Measurements from ENCODE around the gene CDCP1. TPM values are rescaled to one million over a fixed set of nuclear protein-coding genes. Genes with fewer than 3 reads are reported as not detected.

The CDCP1 gene, protein sequence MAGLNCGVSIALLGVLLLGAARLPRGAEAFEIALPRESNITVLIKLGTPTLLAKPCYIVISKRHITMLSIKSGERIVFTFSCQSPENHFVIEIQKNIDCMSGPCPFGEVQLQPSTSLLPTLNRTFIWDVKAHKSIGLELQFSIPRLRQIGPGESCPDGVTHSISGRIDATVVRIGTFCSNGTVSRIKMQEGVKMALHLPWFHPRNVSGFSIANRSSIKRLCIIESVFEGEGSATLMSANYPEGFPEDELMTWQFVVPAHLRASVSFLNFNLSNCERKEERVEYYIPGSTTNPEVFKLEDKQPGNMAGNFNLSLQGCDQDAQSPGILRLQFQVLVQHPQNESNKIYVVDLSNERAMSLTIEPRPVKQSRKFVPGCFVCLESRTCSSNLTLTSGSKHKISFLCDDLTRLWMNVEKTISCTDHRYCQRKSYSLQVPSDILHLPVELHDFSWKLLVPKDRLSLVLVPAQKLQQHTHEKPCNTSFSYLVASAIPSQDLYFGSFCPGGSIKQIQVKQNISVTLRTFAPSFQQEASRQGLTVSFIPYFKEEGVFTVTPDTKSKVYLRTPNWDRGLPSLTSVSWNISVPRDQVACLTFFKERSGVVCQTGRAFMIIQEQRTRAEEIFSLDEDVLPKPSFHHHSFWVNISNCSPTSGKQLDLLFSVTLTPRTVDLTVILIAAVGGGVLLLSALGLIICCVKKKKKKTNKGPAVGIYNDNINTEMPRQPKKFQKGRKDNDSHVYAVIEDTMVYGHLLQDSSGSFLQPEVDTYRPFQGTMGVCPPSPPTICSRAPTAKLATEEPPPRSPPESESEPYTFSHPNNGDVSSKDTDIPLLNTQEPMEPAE
- total RNA-seq (2022) (66.4 and 66.9 TPM in 2 replicates), Bru-seq, nascent RNA (percentile 83 among the genes with signal in this experiment), BruChase-seq, experiment 1, labeled RNA remaining after a 6-hour chase (percentile 89 among the genes with signal in this experiment), BruChase-seq, experiment 2, labeled RNA remaining after a 2-hour chase (percentile 77 among the genes with signal in this experiment)
- long read RNA-seq, full-length matches to known transcripts: 27 of 50 reads
- long read RNA-seq, partial matches to known transcripts: 5 of 50 reads
- long read RNA-seq, other reads (novel, unspliced or antisense): 18 of 50 reads

DNA sequence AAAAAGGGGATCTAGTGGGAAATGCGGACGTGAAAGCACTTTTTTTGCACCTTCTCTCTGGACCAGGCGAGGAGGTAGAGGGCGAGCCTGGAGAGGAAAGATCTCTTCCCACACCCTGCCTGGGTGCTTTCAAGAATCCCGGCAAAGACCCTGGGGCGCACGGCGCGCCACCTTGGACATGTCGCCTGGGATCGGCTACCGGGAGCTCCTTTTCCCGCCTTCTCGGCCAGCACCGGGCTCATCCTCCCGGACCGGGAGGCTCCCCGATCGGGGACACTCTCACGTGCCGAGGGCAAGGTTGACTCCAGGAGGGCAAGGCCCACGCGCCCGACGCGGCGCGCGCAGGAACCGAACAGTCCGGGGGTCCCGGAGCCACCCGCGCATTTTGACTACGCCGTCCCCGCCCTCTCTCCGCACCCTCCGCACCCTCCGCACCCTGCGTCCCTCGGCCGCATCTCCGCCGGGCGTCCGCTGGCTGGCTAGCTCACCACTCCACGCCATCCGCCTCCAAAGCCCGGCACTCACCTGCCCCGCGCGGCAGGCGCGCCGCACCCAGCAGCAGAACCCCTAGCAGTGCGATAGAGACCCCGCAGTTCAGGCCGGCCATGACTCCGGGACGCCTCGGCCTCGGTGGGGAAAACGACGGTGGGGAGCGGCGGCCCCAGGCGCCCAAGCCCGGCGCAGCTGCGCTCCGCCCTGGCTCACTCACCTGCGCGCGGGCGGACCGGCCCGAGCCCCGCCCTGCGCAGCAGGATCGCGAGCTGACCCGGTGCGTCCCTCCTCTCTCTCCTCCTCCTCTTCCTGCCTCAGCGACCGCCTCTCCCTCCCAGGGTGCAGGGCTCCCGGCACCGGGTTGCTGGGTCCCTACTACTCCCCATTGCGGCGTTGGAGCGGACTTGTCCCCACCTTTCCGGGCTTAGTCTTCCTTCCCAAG, at the start of gene CDCP1:
CDCP1 (minus strand) TSS at position 698 of the 934 bp plus-strand sequence; CDS start at position 607, 91 bp downstream.
- no peaks in the 10 kb centered on the region for H3K27me3 Mint-ChIP-seq (ENCODE audit: unreplicated experiment)
- peaks cover 3% of the 10 kb centered on the region for H3K9me3 Mint-ChIP-seq (ENCODE audit: low read depth, unreplicated experiment)
- H3K27ac Mint-ChIP-seq (ENCODE audit: unreplicated experiment): peak within 1 kb of the TSS; percentile 89
- peaks cover 9% of the 10 kb centered on the region for H3K4me1 Mint-ChIP-seq (ENCODE audit: low read depth, unreplicated experiment)
- intact Hi-C loops (cut with micrococcal nuclease; ENCODE audit: unreplicated experiment): no loop called here
- H3K4me3 Mint-ChIP-seq (ENCODE audit: low read depth, unreplicated experiment): peak within 1 kb of the TSS; percentile 95
- DNase-seq: peak; percentile 78
- CTCF ChIA-PET: interaction anchor here (0.6 to 1.8 kb wide), 4 partner anchors 22 to 64 kb away, joined by 3 to 5 read pairs (median 4); no protein-coding TSS in a partner anchor
- no TSS peak for BruUV-seq (replicated peaks)
- peaks cover 18% of the 10 kb centered on the region for H3K36me3 Mint-ChIP-seq (ENCODE audit: insufficient read depth, unreplicated experiment)
- TF ChIP-seq, protein P1, sequence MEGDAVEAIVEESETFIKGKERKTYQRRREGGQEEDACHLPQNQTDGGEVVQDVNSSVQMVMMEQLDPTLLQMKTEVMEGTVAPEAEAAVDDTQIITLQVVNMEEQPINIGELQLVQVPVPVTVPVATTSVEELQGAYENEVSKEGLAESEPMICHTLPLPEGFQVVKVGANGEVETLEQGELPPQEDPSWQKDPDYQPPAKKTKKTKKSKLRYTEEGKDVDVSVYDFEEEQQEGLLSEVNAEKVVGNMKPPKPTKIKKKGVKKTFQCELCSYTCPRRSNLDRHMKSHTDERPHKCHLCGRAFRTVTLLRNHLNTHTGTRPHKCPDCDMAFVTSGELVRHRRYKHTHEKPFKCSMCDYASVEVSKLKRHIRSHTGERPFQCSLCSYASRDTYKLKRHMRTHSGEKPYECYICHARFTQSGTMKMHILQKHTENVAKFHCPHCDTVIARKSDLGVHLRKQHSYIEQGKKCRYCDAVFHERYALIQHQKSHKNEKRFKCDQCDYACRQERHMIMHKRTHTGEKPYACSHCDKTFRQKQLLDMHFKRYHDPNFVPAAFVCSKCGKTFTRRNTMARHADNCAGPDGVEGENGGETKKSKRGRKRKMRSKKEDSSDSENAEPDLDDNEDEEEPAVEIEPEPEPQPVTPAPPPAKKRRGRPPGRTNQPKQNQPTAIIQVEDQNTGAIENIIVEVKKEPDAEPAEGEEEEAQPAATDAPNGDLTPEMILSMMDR (IDR thresholded peaks at IDR 0.05; ENCODE audit: unreplicated experiment): no peak

DNA sequence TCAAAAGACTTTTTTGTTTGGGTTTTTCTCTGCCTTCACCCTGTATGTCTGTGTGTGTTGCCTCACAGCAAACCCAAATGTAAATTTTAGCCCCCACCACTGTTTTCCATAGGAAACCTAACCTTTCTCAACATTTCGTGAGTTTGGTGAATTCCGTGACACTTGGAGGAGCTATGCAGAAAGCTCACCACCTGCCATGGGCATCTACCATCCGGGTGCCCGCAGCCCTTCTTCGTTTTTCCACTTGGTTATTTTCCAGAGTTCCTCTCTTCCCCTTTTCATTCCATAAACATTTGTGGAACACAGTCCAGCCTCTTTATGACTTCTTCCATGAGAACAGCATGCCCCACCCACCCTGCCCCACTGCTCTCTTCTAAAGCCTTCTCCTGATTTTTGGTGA, 48.6 kb upstream of the CDCP1 start:
- Mint-ChIP-seq H3K27me3 (ENCODE audit: unreplicated experiment) (peaks cover 18% of the 10 kb centered on the region), H3K4me1 (ENCODE audit: low read depth, unreplicated experiment) (peaks cover 11% of the 10 kb centered on the region), H3K9me3 (ENCODE audit: low read depth, unreplicated experiment) (no peaks in the 10 kb centered on the region), H3K36me3 (ENCODE audit: insufficient read depth, unreplicated experiment) (no peaks in the 10 kb centered on the region), H3K4me3 (ENCODE audit: low read depth, unreplicated experiment) (no peak overlapping the region), H3K27ac (ENCODE audit: unreplicated experiment) (no peak overlapping the region)
- CTCF ChIA-PET: no interaction called here
- TF ChIP-seq, protein P1 (IDR thresholded peaks at IDR 0.05; ENCODE audit: unreplicated experiment): no peak
- DNase-seq: no peak
- intact Hi-C loops (cut with micrococcal nuclease; ENCODE audit: unreplicated experiment): no loop called here
- no TSS peak for BruUV-seq (replicated peaks)

DNA sequence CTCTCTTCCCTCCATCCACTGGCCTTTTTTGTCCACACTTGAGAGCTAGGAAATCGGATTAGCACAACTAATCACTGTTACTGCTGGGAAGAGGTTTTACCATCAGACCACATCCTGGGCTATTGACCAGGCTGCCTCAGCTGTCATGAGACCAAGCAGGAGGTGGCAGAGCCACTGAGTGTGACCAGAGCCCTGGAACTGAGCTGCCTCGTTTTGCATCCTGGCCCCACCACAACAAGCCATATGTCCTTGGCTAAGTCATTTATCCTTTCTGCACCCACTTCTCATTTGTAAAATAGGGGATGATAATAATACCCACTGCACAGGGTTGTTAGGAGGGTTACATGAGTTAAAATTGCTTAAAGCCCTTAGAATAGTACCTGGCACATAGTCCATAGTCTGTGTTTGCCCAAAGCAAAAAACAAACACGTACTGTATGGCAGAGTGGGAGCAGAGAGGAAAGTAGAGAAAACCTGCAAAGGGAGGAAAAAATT, 45.8 kb upstream of the CDCP1 start:
- BruUV-seq (replicated peaks): no TSS peak
- Mint-ChIP-seq H3K9me3 (ENCODE audit: low read depth, unreplicated experiment) (no peaks in the 10 kb centered on the region), H3K4me3 (ENCODE audit: low read depth, unreplicated experiment) (no peak overlapping the region), H3K27me3 (ENCODE audit: unreplicated experiment) (peaks cover 17% of the 10 kb centered on the region), H3K4me1 (ENCODE audit: low read depth, unreplicated experiment) (no peaks in the 10 kb centered on the region), H3K27ac (ENCODE audit: unreplicated experiment) (no peak overlapping the region), H3K36me3 (ENCODE audit: insufficient read depth, unreplicated experiment) (no peaks in the 10 kb centered on the region)
- no peak for DNase-seq
- CTCF ChIA-PET: interaction anchor here (0.7 kb wide), 1 partner anchor 18 kb away, joined by 8 read pairs; no protein-coding TSS in a partner anchor
- intact Hi-C loops (cut with micrococcal nuclease; ENCODE audit: unreplicated experiment): no loop called here
- TF ChIP-seq, protein P1 (IDR thresholded peaks at IDR 0.05; ENCODE audit: unreplicated experiment): no peak

Measured in Calu3 (cell line).